IPS-20b (cell line): Measurements from ENCODE around the gene GALK1.
"Not testable (repeated sequence)": the region's sequence is repeated elsewhere in the genome, so short reads cannot be mapped to it uniquely, and the experiment has no call there.

Experiments
- H3K27ac ChIP-seq: one replicate; pipeline ENCODE4 v1.5.1; 2013; ENCODE audit warnings: low read length
- H3K27me3 ChIP-seq: 2 replicates; pipeline ENCODE4 v1.6.1; 2013; ENCODE audit warnings: mild to moderate bottlenecking, low read length, inconsistent platforms; ENCODE audit not compliant: insufficient read depth
- H3K36me3 ChIP-seq: 2 replicates; pipeline ENCODE4 v1.6.1; 2013; ENCODE audit warnings: low read depth, mild to moderate bottlenecking, inconsistent platforms, low read length, moderate library complexity; ENCODE audit not compliant: insufficient read depth
- H3K4me1 ChIP-seq: 2 replicates; pipeline ENCODE4 v1.6.1; 2013; ENCODE audit warnings: mild to moderate bottlenecking, control low read depth, inconsistent platforms, low read length, moderate library complexity; ENCODE audit not compliant: insufficient read depth
- H3K4me3 ChIP-seq: 2 replicates; pipeline ENCODE4 v1.5.1; 2013; ENCODE audit warnings: mild to moderate bottlenecking, low read length, inconsistent platforms
- H3K9ac ChIP-seq: 2 replicates; pipeline ENCODE4 v1.6.1; 2013; ENCODE audit warnings: low read depth, mild to moderate bottlenecking, inconsistent platforms, low read length, moderate library complexity
- H3K9me3 ChIP-seq: 2 replicates; pipeline ENCODE4 v1.6.1; 2013; ENCODE audit warnings: mild to moderate bottlenecking, low read depth, low read length, inconsistent platforms; ENCODE audit not compliant: insufficient read depth

Gene GALK1

DNA sequence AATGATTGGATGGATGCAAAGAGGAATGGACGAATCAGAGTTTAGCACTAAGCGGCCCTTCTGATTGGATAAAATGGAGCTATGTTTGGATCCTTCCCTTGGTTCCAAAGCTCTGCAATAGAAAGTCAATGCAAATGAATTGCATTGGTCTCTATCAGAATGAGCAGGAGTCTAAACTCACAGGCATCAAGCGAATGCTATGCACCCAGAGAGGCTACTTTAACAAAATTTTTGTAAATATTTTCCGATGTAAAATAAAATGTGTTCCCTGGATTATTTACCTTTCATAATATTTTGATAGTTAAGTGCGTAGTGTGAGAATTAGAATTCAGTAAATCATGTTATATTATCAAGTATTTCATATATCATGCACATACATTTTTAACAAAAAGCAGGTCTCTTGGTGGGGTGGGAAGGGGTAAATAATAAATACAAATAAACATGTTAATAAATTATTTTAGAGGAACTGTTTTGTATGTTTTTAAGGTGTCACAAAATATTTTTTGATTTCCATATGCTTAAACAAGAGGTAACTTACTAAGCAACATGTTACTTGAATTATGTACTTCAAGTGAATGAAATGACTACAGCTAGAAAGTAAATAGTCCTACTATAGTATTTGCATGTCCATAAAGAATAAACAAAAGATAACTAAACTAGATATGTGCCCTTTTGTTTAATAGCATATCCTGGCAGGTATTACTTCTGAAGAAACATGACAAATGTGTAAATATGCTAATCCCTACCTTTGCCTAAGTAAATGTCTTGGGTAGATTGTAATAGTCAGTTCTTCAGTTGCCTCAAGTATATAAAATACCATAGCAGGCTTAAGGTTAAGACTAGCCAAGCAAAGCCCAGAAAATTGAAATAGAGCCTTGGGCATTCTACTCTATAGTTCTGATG is 15.2 kb upstream of the GALK1 start:
- peaks cover 28% of the 10 kb centered on the region for H3K36me3 ChIP-seq
- no peak overlapping the region for H3K9ac ChIP-seq
- no peaks in the 10 kb centered on the region for H3K27me3 ChIP-seq
- no peak overlapping the region for H3K4me3 ChIP-seq
- H3K9me3 ChIP-seq, result no peaks in the 10 kb centered on the region
- H3K27ac ChIP-seq, result no peak overlapping the region
- H3K4me1 ChIP-seq, result peaks cover 12% of the 10 kb centered on the region; the same call in 1 of the 2 replicates

DNA sequence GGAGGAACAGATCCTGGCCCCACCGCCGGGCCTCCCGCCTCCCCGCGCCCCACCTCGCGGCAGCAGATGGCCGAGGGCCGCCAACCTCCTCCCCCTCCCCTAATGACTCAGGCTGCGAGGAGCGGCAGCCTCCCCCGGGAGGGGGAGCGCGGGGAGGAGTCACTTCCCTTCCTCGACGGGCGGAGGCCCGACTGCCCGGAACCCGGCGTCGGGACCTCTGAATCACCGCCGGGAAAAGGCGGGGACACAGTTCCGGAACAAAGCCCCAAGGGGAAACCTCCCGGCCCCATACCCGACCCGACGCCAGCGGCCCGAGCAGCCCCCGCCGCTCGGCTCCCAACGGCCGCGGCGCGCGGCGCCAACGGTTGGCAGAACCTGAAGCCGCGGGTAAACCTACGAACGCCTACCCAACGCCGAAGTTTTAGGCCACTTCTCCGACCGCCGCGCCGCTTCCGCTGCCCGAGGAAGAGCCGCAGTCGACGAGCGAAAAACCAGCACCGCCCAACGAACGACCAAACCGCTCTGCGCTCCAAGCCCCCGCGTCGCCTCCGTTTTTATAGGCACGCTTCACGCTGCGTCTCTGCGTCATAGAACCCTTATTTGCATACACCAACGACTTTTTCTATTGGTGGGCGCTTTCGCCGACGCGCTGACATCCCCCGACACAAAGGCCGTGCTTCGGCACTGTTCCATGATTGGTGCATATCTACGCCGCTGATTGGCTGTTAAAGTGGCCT is 14.4 kb upstream of the GALK1 start:
- Histone ChIP-seq H3K4me3 (peak overlapping the region; percentile 96), H3K4me1 (peaks cover 12% of the 10 kb centered on the region; the same call in 1 of the 2 replicates), H3K9ac (peak overlapping the region; percentile 95), H3K27ac (peak overlapping the region; percentile 49), H3K36me3 (peaks cover 28% of the 10 kb centered on the region), H3K27me3 (no peaks in the 10 kb centered on the region), H3K9me3 (no peaks in the 10 kb centered on the region)

GRCh38 chr17:75778861-75779249 is 13.9 kb upstream of the GALK1 start:
- Histone ChIP-seq H3K36me3 (peaks cover 28% of the 10 kb centered on the region), H3K27me3 (no peaks in the 10 kb centered on the region), H3K27ac (peak overlapping the region; percentile 49), H3K9ac (peak overlapping the region; percentile 95), H3K4me1 (peaks cover 8% of the 10 kb centered on the region; the same call in 1 of the 2 replicates), H3K9me3 (no peaks in the 10 kb centered on the region), H3K4me3 (peak overlapping the region; percentile 96)

DNA sequence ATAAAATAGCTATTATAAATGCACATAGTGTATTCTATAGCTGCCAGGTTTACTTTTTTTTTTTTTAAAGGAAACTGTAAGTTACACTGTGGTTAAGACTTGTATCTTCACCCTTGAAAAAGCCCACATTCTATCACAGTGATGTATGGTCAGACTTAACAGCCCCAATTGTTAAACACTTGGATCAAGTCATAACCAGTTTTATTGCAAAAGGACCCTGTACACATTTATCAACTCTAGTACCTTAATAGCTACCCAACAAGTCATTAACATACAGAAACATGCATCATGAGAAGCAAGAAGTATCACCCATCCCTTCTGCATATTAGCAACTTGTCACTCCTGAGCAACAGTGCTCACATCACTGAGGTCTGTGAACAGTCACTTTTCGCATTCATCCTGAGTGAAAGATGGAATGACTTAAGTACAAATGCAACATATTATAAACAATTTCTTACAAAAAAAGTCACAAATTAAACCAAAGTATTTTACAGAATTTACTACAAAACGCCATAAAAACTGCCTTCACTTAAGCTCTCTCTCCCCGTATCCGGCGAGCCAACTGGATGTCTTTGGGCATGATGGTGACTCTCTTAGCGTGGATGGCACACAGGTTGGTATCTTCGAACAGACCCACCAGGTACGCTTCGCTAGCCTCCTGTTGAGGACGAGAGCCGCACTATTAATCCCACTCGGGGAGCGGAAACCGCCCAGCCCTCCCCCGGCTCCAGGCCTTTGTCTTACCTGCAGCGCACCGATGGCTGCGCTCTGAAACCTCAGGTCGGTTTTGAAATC is 13.3 kb upstream of the GALK1 start:
- not testable (repeated sequence) for H3K27me3 ChIP-seq, H3K4me1 ChIP-seq, H3K9me3 ChIP-seq
- Histone ChIP-seq H3K4me3 (peak overlapping the region; percentile 96), H3K27ac (peak overlapping the region; percentile 49), H3K9ac (peak overlapping the region; percentile 95), H3K36me3 (peaks cover 28% of the 10 kb centered on the region)

GRCh38 chr17:75777296-75777922 is 12.4 kb upstream of the GALK1 start:
- Histone ChIP-seq H3K9ac (no peak overlapping the region), H3K27me3 (no peaks in the 10 kb centered on the region), H3K27ac (no peak overlapping the region), H3K4me1 (no peaks in the 10 kb centered on the region), H3K4me3 (peak overlapping the region; percentile 96), H3K9me3 (no peaks in the 10 kb centered on the region), H3K36me3 (peaks cover 28% of the 10 kb centered on the region)

DNA sequence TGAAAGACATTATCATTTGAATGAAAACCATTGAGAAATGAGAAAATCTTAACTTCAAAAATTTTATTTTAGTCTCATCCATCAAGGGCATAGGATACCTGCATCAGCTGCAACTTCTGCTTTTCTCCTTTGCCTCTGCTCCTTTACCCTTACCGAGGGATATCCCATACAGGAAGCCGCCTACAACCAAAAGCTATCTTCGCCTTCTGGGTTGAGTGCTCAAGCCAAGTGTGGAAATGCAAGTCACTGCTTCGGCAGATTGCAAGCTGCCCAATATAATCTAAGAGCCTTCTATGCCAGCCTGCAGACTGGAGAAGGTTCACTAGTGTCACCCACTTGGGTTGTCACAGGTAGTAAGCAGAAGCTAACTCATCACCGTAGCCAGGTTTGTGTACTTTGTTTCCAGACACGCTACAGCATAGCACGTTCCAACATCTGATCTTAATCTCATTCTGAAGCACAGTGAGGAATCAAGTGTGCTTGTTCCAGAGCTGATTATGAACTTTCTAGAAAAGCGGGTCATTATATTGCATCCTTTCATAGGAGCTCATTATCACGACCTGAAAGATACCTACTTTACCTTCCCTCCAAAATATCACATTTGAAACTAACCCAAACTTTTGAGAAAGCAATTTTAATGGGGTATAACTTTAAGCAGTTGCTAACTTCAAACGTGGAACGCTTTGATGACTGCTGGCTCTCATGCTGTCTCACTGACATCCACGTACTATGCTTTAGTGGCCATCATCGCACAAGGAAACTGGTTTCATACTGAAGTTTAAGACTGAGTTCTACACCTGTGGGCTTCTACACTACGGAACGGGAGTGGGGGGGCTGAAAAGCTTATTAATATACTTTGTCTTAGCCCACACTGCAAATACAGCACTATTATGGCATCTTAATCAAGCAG is 11.6 kb upstream of the GALK1 start:
- Histone ChIP-seq H3K9me3 (no peaks in the 10 kb centered on the region), H3K27ac (no peak overlapping the region), H3K36me3 (peaks cover 28% of the 10 kb centered on the region), H3K4me3 (peak overlapping the region; percentile 96), H3K27me3 (no peaks in the 10 kb centered on the region), H3K9ac (no peak overlapping the region), H3K4me1 (no peaks in the 10 kb centered on the region)

DNA sequence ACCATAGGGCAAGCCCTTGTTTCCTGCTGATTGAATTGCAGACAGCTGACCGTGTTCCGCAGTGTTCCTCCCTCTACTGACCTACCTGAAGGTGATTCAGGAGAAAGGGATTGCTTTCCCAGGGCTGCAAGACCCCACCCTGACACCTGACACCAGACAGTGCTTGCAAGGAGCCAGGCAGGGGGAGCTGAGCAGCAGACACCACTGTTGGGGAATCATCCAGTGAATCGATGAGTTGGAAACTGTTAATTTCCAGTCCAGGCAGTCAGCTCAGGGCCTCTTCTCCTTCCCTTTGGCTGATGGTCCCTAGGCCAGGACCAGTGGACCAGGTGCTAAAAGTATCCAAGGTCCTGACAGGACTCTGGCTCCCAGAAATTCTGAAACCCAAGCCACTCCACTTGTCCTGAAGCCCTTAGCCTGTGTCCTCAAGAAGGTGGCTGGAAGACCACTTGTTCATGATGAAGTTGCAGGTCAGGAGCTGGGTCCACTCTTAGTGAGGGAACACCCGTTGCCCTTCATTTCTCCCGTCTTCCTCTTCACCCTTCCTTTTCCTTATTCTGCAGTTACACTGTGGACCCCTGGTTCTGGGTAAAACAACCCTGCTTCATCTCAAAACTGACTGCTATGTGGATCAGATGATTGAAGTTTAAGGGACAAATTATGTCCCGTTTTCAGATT is 10.1 kb upstream of the GALK1 start:
- no peaks in the 10 kb centered on the region for H3K4me1 ChIP-seq
- H3K27ac ChIP-seq, result no peak overlapping the region
- H3K9ac ChIP-seq, result no peak overlapping the region
- no peaks in the 10 kb centered on the region for H3K9me3 ChIP-seq
- H3K27me3 ChIP-seq, result no peaks in the 10 kb centered on the region
- no peak overlapping the region for H3K4me3 ChIP-seq
- H3K36me3 ChIP-seq, result peaks cover 28% of the 10 kb centered on the region

GRCh38 chr17:75774471-75774990 is 9.5 kb upstream of the GALK1 start:
- no peak overlapping the region for H3K4me3 ChIP-seq
- H3K4me1 ChIP-seq, result no peaks in the 10 kb centered on the region
- H3K9ac ChIP-seq, result no peak overlapping the region
- H3K27me3 ChIP-seq, result no peaks in the 10 kb centered on the region
- no peaks in the 10 kb centered on the region for H3K9me3 ChIP-seq
- peaks cover 28% of the 10 kb centered on the region for H3K36me3 ChIP-seq
- no peak overlapping the region for H3K27ac ChIP-seq

DNA sequence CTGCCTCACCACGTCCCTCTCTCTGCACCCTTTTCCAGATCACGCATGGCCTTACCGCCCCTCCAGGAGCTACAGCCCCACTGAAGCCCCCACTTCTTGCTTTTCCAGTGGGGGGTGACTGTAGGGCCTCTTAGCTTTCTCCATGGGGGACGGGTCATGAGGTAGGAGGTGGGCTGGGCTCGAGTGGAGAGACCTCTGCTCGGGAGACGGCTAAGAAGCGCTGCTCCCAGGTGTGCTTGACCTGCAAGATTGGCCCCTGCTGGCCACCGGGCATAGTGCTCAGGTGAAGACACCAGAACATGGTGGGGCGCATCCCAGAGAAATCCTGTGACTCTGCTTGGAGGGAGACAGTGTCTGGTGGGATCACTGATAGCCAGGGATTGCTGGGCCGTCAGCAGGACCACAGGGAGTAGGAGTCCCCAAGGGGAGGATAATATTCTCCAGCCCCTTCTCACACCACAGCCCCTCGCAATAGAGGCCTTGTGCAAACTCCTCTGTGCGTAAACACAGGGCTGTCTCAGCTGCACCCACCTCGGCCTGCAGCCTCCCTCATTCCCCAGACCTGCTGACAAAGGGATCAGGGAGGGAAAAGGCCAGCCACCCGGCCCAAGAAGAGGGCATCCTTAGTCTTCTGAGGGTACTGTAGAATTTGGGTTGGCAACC is 8.9 kb upstream of the GALK1 start:
- Histone ChIP-seq H3K4me1 (no peaks in the 10 kb centered on the region), H3K27me3 (no peaks in the 10 kb centered on the region), H3K4me3 (no peak overlapping the region), H3K9me3 (no peaks in the 10 kb centered on the region), H3K9ac (no peak overlapping the region), H3K36me3 (peaks cover 28% of the 10 kb centered on the region), H3K27ac (no peak overlapping the region)
